HG02759 (cell line): ENCODE data around the gene TEX47.

Experiments
- ATAC-seq: cut with Tn5 transposase; IDR thresholded peaks from one replicate; pipeline ENCODE4 v1.9.1; 2021; ENCODE audit warnings: mild to moderate bottlenecking, moderate library complexity; ENCODE audit not compliant: unreplicated experiment

Gene TEX47

DNA sequence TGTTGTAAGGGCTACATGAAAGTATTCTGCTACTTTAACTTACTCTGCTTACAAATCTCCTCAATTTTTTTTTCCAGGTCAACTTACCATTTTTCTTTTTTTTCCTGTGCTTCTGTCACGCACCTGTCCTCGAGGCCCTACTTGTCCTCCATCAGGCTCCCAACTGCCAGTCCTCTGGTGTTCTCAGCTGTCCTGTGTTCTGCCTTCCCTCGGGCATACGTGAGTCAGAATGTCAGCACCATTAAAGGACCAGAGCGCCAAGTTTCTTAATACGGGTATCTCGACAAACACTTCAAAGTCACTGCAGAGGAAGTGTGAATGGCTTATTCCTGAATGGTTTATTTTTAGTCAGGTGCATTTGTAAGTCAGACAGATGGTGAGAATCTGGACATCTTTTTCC is at the start of gene TEX47:
TEX47 (minus strand) TSS at position 185 of the 400 bp plus-strand sequence. CDS start 795 bp downstream, outside the sequence.
- ATAC-seq = no peak

DNA sequence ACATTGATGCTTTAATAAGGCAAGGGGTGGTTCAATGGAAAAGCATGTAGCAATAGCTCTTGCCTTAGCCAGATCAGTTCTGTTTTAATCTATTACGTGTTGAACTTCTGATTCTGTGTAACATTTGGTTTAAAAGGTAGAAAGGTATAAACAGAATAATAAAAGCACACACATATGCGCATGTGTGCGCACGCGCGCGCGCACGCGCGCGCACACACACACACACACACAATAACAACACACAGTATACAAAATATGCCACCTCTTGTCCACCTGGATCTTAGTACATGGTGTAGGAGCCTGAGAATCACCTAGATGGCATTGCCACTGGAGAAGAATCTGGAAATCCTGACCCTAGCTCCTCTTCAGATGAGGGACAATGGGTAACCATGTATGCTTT is 49.6 kb upstream of the TEX47 start:
- no peak for ATAC-seq

DNA sequence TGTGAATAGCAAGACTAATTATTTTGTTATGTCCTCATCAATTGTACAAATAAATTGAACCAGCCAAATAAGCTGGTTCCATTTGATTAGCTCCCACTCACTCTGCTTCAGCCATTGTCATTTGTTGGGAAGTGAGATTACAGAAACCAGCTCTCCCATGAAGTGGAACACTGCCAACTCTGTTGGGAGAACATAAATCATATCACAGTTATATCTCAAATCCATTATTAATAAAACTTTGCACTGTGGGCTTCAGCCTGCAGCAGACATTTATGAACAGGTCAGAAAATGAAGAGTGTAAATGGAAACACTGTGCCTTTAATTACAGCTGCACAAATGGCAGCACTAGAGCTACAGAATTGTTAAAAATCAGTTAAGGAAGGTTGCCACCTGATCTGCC is 46.7 kb upstream of the TEX47 start:
- no peak for ATAC-seq

DNA sequence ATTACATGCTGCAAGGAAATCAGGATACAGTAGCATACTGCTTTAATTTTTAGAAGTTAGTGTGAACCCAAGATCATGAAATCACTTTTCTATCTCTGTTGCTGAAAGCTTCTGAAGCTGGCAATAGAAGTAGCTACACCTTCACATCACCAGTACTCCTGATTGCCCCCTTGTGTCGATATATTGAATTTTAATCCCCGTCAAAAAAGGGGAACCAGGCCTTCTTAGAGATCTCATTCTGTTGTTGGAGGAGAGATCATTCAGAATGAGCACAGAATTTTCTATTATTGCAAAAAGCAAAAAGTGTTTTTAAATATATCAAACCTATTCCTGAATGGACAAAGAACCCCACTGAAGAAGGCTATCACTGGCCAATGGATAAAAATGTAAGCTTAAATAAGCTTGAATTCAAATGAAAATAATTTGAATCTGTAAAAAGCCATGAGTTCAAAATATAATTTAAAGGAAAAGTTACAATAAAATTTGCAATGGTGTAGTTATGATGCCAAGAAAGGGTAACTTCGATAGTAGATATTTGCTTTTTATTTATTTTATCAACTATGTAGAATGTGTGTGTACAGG is 39.7 kb upstream of the TEX47 start:
- ATAC-seq = peak; percentile 83

DNA sequence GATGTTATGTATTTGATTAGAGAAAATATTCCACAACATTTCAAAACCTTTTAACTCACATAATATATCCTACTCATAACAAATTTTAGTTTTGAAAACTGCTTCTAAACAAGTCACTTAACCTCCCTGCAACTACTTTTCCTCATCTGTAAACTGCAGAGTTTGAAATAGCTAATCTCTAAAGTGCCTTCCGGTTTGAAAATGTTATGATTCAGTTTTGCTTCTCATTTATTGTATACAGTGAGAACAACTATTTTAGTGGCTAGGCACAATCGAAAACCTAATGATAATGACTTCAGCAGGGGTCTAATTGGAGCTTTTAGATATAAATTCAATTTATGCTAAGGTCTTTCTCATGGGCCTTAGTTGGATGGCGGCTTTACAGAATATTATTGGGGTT is 30.7 kb upstream of the TEX47 start:
- no peak for ATAC-seq

DNA sequence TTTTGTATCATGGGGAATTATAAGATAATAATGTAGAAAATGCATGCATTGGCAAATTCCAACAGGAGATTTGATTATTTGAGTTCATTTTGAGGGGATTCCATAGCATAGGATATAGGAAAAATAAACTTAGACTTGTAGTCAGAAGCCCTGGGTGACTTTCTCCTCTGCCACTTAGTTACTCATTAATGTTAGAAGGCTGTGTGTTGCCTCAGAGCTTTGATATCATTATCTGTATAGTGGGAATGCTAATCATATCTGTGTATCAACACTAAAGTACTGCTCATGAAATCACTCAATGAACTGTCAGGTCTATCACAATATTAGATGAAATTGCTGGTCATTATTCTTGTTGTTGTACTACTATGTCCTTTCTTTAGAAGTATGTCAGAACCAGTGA is 23.0 kb upstream of the TEX47 start:
- no peak for ATAC-seq

DNA sequence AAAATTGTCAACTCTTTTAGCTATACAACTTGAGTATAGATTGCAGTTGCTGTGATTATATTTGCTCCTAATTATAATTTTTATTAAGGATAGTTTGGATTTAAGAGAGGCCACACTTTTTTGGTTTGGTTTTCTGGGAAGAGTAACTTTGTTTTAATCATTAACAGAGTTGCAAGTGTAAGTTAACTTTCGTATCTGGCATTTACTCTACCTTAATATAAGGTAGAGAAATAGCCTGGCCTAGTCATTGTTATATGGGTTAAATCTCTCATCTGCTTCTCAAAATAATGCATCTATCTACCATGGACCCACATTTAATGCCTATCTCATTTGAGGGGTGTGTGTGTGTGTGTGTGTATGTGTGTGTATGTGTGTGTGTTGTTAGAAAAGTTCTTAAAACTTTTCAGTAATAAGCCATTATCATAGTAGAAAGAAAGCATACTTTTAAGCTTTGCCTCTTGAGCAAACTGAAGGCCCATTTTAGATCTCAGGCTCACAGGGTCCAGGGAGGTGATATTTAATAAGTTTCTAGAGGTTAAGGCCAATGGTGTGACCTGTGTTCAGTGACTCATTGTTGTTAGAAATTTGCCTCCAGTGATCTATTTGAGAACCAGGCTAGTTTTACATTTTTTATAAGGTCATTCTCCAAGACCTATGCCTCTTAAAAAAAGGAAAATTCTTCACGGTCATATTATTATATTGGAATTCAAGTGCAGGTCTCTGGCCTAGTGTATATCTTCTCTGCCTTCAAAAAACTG is 10.9 kb upstream of the TEX47 start:
- ATAC-seq = no peak

DNA sequence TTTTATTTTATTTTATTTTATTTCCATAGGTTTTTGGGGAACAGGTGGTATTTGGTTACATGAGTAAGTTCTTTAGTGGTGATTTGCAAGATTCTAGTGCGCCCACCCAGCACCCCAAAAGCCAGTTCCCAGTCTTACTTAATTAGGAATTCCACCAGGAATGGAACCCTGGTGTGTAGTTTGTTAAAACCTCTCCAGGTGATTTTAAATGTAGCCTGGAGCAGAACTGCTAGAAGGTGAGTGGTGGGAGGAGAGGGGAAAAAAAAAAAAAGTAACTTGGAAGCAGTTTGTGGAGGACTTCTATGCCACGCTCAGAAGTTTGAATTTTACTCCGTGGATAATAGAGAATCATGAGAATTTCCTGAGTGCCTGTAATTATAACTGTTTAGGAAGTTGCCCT is 5.5 kb upstream of the TEX47 start:
- no peak for ATAC-seq

DNA sequence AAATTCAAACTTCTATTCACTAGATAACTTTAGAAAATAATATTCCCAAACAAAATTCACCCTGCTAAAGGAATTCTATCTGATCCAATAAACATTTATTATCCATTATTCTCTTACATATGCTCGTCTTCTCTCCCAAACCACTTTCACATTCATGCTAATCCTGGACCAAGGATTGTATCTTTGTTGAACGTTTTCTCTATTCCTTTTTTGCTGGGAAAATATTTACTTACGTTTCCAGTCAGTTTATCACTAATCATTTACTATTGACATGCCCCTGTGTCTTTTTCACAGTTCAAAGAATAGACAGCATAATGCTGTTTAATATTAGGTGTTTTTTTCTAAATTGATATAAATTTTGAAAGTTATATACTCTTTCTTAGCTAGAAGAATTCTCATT is 3.2 kb downstream of the TEX47 start:
- no peak for ATAC-seq

DNA sequence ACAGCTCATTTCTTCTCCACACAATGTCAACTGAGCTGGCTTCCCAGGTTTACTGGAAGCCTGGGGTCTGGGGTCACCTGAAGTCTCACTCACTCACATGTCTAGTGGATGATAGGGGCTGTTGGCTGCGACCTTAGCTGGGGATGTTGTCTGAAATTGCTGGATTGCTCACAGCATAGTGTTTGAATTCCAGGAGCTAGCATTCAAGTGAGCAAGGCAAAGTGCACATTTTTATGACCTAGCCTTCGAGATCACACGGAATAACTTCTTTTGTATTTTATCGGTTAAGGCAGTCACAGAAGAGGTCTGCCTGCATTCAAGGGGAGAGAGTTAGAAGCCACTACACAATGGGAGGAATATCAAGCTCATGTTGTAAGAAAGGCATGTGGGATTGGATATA is 3.6 kb downstream of the TEX47 start:
- no peak for ATAC-seq

DNA sequence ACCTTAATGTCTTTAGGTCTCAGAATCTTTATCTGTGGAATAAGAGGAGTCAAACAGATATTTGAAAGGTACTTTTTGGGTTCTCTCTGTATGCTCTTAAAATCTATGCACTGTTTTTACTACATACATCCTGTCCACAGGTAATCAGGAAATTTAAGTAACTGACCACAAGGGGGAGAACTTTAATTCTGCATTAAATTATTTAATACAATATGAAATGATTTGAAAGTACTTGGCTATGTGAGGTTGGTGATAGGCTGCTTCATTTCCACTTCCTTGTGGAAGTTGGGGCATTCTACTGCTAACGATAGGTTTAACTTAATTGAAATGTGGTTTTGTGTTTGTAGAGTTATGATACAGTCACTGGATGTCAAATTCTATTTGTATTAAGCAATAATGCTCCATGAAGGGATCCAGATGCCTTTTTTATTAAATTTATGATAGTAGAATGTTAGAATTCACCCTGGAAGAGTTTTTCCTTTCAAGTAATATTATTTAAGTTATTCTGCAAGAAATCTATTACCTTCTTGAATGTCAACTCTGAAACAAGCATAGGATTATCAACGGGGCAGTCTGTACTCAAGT is 6.0 kb downstream of the TEX47 start:
- peak; percentile 58 for ATAC-seq

DNA sequence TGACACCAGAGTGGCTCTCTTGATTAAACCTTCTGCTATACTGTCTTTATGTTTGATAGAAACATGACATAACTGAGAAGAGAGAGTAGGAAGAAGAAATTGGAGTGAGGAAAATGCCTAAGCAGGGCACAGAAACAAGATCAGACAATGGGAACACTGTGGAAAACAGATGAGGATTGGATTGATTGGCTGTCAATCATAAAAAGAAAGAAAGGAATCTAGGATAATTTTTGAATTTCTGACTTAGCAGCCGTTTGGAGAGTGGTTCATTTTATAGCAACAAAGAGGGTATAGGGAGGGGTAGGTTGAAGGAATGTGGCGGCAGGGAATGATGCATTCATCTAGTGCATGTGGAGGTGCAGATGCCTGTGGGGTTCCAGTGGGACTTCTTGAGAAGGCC is 7.8 kb downstream of the TEX47 start:
- ATAC-seq = no peak

DNA sequence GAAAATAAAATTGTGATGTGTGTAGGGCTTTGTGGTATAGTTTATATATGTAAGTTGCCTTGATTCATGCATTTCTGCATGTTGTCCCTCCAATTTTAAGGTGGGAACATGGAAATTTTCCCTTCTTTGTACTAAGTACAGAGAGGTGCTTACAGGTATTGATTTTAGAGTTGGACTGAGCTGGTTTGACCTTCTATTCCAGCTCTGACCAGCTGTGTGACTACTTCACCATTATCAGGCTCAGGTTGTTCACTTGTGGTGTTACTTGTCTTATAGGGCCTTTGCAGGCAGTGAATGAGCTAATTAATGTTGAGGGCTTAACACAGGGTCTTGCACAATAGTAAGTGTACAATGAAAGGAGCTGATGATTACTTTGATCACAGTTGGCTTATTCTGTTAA is 19.7 kb downstream of the TEX47 start:
- ATAC-seq = no peak

DNA sequence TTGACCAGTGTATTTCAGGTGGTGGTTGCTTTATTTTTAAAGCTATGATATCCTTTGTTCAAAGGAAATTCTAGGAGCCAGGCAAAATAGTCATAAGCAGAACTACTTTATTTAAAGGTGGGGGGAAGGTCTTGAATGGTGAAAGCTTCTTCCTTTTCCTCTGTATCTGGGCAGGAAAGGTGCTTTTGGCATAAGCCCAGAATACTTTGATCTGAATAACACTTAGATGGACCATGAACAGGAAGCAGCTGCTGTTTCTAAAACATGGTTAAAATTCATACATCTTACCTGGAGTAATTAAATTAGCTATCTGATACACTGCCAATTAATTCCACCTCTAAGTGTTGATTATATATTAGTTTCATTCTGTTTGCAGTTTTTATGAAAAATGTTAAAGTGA is 22.8 kb downstream of the TEX47 start:
- ATAC-seq = no peak

DNA sequence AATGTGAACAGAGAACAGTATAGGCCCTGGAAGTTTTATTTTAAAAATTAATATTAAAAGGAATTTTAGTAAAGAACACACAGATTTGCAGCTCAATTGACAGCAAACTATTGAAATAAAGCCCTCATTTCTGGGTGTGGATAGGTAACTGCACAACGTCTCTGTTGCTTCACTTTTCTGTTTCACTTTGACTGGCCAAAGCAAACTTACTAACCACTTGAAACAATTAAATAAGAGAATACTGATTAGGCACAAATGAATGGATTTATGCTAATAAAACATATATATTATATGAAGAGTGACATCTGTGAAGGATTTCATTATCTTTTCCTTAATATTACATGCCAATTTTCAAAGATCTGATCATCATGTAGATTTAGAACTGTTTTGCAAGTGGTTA is 24.1 kb downstream of the TEX47 start:
- no peak for ATAC-seq

DNA sequence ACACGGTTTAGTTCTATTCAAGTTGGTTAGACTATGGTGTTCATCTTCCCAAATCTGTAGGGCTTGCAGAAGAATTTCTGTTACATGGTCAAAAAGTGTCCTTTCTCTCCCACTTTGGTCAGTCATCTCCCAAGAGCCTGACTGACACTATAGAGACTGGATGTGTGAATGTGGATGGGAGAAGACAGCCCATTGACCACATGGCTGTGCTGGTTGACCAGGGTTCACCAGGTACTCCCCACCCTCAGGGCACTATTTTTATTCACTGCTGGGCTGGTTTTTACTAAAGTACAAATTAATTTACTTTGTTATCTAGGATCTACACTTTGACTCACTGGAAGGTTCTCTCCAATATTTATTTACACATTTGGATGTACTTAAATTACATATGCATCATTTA is 33.8 kb downstream of the TEX47 start:
- no peak for ATAC-seq

DNA sequence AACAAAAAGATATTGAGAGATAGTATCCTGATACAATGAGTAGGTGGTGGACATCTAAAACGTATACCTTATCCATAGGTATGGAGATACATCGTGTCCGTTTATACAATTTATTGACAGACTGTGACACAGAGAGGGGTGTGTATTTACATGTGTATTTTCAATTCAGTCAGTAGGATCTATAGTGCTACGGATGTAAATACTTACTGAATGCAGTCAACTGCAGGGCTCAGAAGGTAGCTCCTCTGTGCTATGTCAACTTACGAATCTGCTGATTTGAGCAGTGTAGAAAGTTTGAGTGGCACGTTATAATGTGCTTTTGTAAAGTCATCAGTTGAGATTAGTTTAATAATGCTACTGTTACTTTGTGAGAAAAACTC is 35.4 kb downstream of the TEX47 start:
- no peak for ATAC-seq

DNA sequence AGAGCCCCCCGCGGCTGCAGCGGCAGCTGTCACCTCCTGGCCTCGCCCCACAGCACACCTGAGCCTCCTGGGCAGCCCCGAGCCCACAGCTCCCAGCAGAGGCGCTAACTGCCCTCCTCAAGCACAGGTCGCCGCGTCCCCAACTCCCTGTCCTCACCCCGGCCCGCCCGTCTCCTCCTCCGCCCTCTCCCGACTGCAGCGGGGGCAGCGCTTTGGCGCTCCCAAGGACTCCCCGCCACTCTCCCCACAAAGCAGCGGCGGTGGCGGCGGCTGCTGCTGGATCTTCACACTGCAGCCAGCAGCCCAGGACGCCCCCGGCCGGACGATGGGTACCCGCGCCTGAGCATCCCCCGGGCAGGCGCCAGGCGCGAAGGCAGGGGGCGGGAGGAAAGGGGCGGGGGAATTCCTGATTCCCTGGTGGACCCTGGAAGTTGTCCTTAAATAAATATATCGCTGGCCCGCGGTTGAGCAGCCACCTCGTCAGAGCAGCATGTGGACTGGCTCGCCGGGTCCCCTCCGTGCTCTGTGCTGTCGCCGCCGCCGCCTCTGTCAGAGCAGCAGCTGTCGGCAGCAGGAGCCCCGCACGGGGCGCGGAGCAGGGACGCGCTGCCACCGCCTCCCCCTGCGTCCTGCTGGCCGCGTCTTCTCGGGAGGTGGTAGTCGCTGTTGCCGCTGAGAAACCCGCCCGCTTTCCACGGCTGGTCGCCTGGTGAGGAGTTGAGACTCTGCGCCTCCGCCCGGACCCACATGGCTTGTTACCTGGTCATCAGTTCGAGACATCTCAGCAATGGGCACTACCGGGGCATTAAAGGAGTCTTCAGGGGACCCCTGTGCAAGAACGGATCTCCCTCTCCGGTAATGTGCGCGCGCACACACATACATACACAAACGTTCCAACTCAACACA is 36.1 kb downstream of the TEX47 start, which contains the start of gene ZNF804B:
ZNF804B (plus strand) TSS at position 471 of the 906 bp plus-strand sequence; CDS start at position 748, 277 bp downstream.
- ATAC-seq = peak; percentile 43

DNA sequence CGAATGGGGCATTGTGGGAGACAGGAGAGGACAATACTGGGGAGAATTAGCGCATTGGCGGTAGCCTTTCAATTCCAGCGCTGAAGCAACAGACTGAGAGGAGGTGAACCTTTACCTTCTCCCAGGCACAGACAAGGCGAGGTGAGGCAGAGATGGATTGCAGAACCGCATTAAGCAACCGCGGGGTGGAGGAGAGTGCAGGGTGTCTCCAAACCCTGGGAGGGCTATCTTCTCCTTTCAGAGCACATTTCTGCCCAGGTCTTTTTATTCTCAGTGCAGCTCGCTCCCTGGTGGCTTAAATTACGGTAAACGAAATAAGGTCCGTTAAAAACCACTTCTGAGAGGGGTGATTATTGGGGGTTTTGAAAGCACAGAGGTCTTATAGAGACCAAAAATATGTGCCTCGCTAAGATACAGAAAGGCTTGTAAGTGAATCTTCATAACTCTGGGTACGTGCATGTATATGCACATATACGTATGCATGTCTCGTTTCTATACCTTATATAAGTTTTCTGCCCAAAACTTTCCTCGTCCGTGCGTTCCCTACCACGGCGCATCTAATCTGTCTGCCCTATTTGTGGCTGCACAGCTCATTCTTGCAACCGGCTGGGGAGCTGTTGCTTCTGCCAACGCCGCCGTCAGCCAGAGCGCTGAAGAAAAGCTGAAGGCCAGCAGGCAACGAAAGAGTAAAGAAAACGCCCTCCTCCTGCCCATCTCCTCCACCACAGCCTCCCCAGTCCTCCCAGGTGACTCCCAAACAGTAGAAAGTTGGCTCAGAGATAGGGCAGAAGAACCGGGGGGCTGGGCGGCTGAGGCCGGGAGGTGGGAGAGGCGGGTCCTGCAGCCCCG is 36.9 kb downstream of the TEX47 start:
- ATAC-seq = peak; percentile 25

DNA sequence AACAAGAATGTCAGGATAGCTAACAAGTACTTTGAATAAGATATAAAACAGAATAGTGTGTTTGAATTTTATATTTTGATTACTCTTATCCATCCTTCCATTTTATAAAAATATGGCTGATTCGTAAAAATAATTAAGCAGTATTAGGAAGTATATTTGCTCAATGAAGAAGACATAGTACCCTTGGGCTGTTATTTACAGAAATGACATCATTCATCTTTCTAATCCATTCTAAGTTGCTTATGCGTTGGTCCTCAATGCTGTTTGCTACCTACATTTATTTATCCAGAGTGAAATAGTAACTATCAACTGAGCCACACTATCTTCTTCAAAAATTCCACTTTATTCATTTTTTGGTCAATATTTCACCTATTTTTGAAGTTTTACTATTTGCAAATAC is 38.2 kb downstream of the TEX47 start:
- no peak for ATAC-seq
